ENCODE measurements around the gene LGI1.

The LGI1 gene

GRCh38 chr10:93754761-93755160 is 3.0 kb upstream of the LGI1 start:
- DNase-seq (ENCODE audit: low read depth in 1 of 2, low spot score in 1 of 2) = no peak

- no peak for DNase-seq (ENCODE audit: low read depth in 1 of 2, low spot score in 1 of 2)
Measured at GRCh38 chr10:93755443-93756116, 2.2 kb upstream of the LGI1 start.

GRCh38 chr10:93756118-93756517 is 1.6 kb upstream of the LGI1 start:
- no peak for DNase-seq (ENCODE audit: low read depth in 1 of 2, low spot score in 1 of 2)

- no peak for DNase-seq (ENCODE audit: low read depth in 1 of 2, low spot score in 1 of 2)
Measured at GRCh38 chr10:93757136-93757535, 600 bp upstream of the LGI1 start.

- DNase-seq (ENCODE audit: low read depth in 1 of 2, low spot score in 1 of 2) = no peak
Measured at GRCh38 chr10:93758508-93758885, 761 bp downstream of the LGI1 start.

- DNase-seq (ENCODE audit: low read depth in 1 of 2, low spot score in 1 of 2) = no peak
Measured at GRCh38 chr10:93758891-93759410, 1.2 kb downstream of the LGI1 start.

- DNase-seq (ENCODE audit: low read depth in 1 of 2, low spot score in 1 of 2) = no peak
Measured at GRCh38 chr10:93760490-93760889, 2.8 kb downstream of the LGI1 start.

GRCh38 chr10:93762979-93763391 is 5.2 kb downstream of the LGI1 start:
- DNase-seq (ENCODE audit: low read depth in 1 of 2, low spot score in 1 of 2) = no peak

GRCh38 chr10:93766918-93767317 is 9.2 kb downstream of the LGI1 start:
- DNase-seq (ENCODE audit: low read depth in 1 of 2, low spot score in 1 of 2) = no peak

- no peak for DNase-seq (ENCODE audit: low read depth in 1 of 2, low spot score in 1 of 2)
Measured at GRCh38 chr10:93767724-93768399, 10.1 kb downstream of the LGI1 start.

GRCh38 chr10:93768892-93769291 is 11.2 kb downstream of the LGI1 start:
- DNase-seq (ENCODE audit: low read depth in 1 of 2, low spot score in 1 of 2) = no peak

- DNase-seq (ENCODE audit: low read depth in 1 of 2, low spot score in 1 of 2) = no peak
Measured at GRCh38 chr10:93771354-93771753, 13.6 kb downstream of the LGI1 start.

- no peak for DNase-seq (ENCODE audit: low read depth in 1 of 2, low spot score in 1 of 2)
Measured at GRCh38 chr10:93773120-93773519, 15.4 kb downstream of the LGI1 start.

GRCh38 chr10:93773705-93774104 is 16.0 kb downstream of the LGI1 start:
- DNase-seq (ENCODE audit: low read depth in 1 of 2, low spot score in 1 of 2) = no peak

- no peak for DNase-seq (ENCODE audit: low read depth in 1 of 2, low spot score in 1 of 2)
Measured at GRCh38 chr10:93775356-93775755, 17.6 kb downstream of the LGI1 start.

- no peak for DNase-seq (ENCODE audit: low read depth in 1 of 2, low spot score in 1 of 2)
Measured at GRCh38 chr10:93777092-93777491, 19.4 kb downstream of the LGI1 start.

- DNase-seq (ENCODE audit: low read depth in 1 of 2, low spot score in 1 of 2) = no peak
Measured at GRCh38 chr10:93784059-93784458, 26.3 kb downstream of the LGI1 start.

GRCh38 chr10:93788413-93789208 is 30.9 kb downstream of the LGI1 start:
- no peak for DNase-seq (ENCODE audit: low read depth in 1 of 2, low spot score in 1 of 2)

GRCh38 chr10:93790439-93790838 is 32.7 kb downstream of the LGI1 start:
- DNase-seq (ENCODE audit: low read depth in 1 of 2, low spot score in 1 of 2) = no peak

- no peak for DNase-seq (ENCODE audit: low read depth in 1 of 2, low spot score in 1 of 2)
Measured at GRCh38 chr10:93796167-93796566, 38.4 kb downstream of the LGI1 start.

GRCh38 chr10:93797825-93798224 is 40.1 kb downstream of the LGI1 start:
- DNase-seq (ENCODE audit: low read depth in 1 of 2, low spot score in 1 of 2) = no peak

- no peak for DNase-seq (ENCODE audit: low read depth in 1 of 2, low spot score in 1 of 2)
Measured at GRCh38 chr10:93799155-93799708, 41.5 kb downstream of the LGI1 start.

Data from activated T-helper 1 cell treated with anti-CD3 and anti-CD28 coated beads, Interleukin-2, amount 50 U/mL, for 16 hours (primary cell).